ENCODE data around the gene NLGN1. TPM values are rescaled to one million over a fixed set of nuclear protein-coding genes. Genes with fewer than 3 reads are reported as not detected.

NLGN1 gene
- total and polyA plus RNA-seq, 2 of the 8 experiments (the other 6 are each of a cell fraction or from before 2014, with no cell fraction given): 7.8 to 14.8 TPM

DNA sequence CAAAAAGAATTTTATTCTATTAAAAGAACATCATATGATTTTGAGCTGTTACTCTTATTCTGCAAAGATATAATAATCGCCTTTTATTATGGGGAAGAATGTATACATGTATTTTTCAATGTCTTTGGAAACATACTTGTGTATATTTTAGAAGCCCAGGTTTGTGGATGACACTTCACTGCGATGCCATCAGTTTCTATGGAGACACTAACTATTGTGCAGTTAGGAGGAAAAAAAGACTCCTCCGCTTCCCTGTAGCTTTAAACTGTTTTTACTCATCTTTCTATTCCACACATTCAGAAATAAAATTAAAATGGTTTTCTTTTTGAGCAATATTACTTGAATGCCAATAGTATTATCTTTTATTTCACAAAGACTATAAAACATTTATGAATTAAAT is 305.0 kb downstream of the NLGN1 start:
- Histone ChIP-seq H2BK120ac (replicated peaks; ENCODE audit: low read depth, low read length) (no peak overlapping the region), H3K79me1 (ENCODE audit: low read depth, low read length) (no peaks in the 10 kb centered on the region), H3K4ac (replicated peaks; ENCODE audit: insufficient read length, low read depth, low read length) (no peak overlapping the region), H3K56ac (replicated peaks; ENCODE audit: insufficient read length, low read depth, low read length) (no peak overlapping the region), H3K9me3 (ENCODE audit: insufficient read depth in 2 of 2, low read depth in 1 of 2, low read length in 1 of 2) (peaks cover 6 to 8% of the 10 kb centered on the region in 2 experiments; a peak in 2 of 4 replicates), H3K4me1 (replicated peaks in 1 of 4; ENCODE audit: control insufficient read depth in 3 of 4, insufficient read depth in 4 of 4, low read length in 3 of 4) (peaks cover 0 to 6% (median 0%) of the 10 kb centered on the region in 4 experiments; a peak in 1 of 7 replicates), H3K4me3 (ENCODE audit: extremely low read depth in 1 of 4, insufficient read depth in 2 of 4, low read depth in 3 of 4, low read length in 4 of 4) (no peak overlapping the region), H4K20me1 (replicated peaks in 1 of 2; ENCODE audit: control insufficient read depth in 1 of 2, insufficient read depth in 2 of 2, low read length in 2 of 2) (no peaks in the 10 kb centered on the region), H2BK5ac (ENCODE audit: low read depth, low read length) (no peak overlapping the region), H2BK15ac (ENCODE audit: low read length) (no peak overlapping the region), H2AFZ (ENCODE audit: low read length) (no peak overlapping the region), H3K23ac (ENCODE audit: insufficient read length) (no peak overlapping the region), H3K18ac (ENCODE audit: extremely low read depth, low read length) (no peak overlapping the region), H4K5ac (ENCODE audit: insufficient read length, low read depth, low read length) (no peak overlapping the region), H4K8ac (ENCODE audit: extremely low read depth, insufficient read depth, low read length) (no peak overlapping the region), H2AK5ac (ENCODE audit: low read depth, low read length) (no peak overlapping the region), H3K27ac (ENCODE audit: low read depth, low read length) (no peak overlapping the region), H3K27me3 (replicated peaks in 1 of 4; ENCODE audit: control insufficient read depth in 3 of 4, extremely low read depth in 1 of 4, insufficient read depth in 3 of 4, low read length in 3 of 4) (no peaks in the 10 kb centered on the region), H3K14ac (ENCODE audit: insufficient read length) (no peak overlapping the region), H3K4me2 (ENCODE audit: insufficient read depth in 1 of 2, low read depth in 2 of 2, low read length in 2 of 2) (no peak overlapping the region), H3K9ac (replicated peaks in 1 of 4; ENCODE audit: extremely low read depth in 1 of 4, low read depth in 3 of 4, low read length in 3 of 4) (no peak overlapping the region), H2BK20ac (ENCODE audit: low read length) (no peak overlapping the region), H3K23me2 (ENCODE audit: low read depth, low read length) (no peaks in the 10 kb centered on the region), H3K36me3 (ENCODE audit: control insufficient read depth in 2 of 4, insufficient read depth in 4 of 4, low read length in 3 of 4) (no peaks in the 10 kb centered on the region), H3K79me2 (ENCODE audit: control insufficient read depth in 1 of 2, insufficient read depth in 2 of 2, low read length in 2 of 2) (no peaks in the 10 kb centered on the region), H4K91ac (replicated peaks; ENCODE audit: insufficient read length, low read length) (no peak overlapping the region), H2BK12ac (ENCODE audit: low read depth, low read length) (no peak overlapping the region)
- 91% methylated on average over 3 of the region's 3 CpGs; no CpG with 5 or more reads in 1 of the 2 experiments for WGBS, 2 experiments (ENCODE audit: extremely low coverage in 1 of 2, insufficient coverage in 1 of 2, insufficient read length in 1 of 2, insufficient replicate concordance in 2 of 2, low coverage in 1 of 2, low lambda C conversion rate in 2 of 2, missing lambda C conversion rate in 1 of 2)
- FAIRE-seq: no peak
- DNase-seq (ENCODE audit: low read depth in 1 of 2, low spot score in 2 of 2): no peak
- ChIA-PET POLR2A (ENCODE audit: partially characterized antibody) (no interaction called here), CTCF (ENCODE audit: partially characterized antibody) (no interaction called here)
